HL-60 (cell line): ENCODE data around the gene TAF11L4.
"Not testable (repeated sequence)": the region's sequence is repeated elsewhere in the genome, so short reads cannot be mapped to it uniquely, and the experiment has no call there.

Experiments
- CTCF ChIP-seq: IDR thresholded peaks from one replicate; pipeline ENCODE4 v1.5.1; 2011; ENCODE audit warnings: low read length, control low read depth, inconsistent platforms; ENCODE audit not compliant: insufficient read depth
- GABPA ChIP-seq: IDR thresholded peaks from 2 replicates; pipeline ENCODE4 v1.6.1; 2012; ENCODE audit warnings: low read depth
- POLR2AphosphoS5 ChIP-seq: IDR thresholded peaks from 2 replicates; pipeline ENCODE4 v1.6.1; 2012; ENCODE audit warnings: low read depth
- REST ChIP-seq: IDR thresholded peaks from 2 replicates; pipeline ENCODE4 v1.6.1; 2012; ENCODE audit warnings: low read depth; ENCODE audit not compliant: insufficient replicate concordance

GRCh38 chr5:17526504-17526903 lies 4.9 kb downstream of the TAF11L4 start:
- not testable (repeated sequence) for TF ChIP-seq CTCF, POLR2AphosphoS5, GABPA, REST
